Measurements from ENCODE around the gene CRKL. TPM values are rescaled to one million over a fixed set of nuclear protein-coding genes. Genes with fewer than 3 reads are reported as not detected.
"Not testable (repeated sequence)": the region's sequence is repeated elsewhere in the genome, so short reads cannot be mapped to it uniquely, and the experiment has no call there.

CRKL gene
- total RNA-seq, 1 donor from 2014 or later = 53.6 TPM

- TF ChIP-seq CTCF (conservative IDR thresholded peaks at IDR 0.05; ENCODE audit: low read depth, low read length) = no peak
- DNase-seq (ENCODE audit: low read depth) = no peak
- H3K4me3 ChIP-seq (ENCODE audit: low read depth, low read length) = no peak within 1 kb of the TSS
These were observed 49.9 kb downstream of the CRKL start, which contains the start of gene AIFM3 for GRCh38 chr22:20966883-20967696. Gene AIFM3, plus strand, starts transcription at chr22:20967255. Its CDS starts 690 bp downstream, at chr22:20967945.

GRCh38 chr22:20967697-20968211, 50.5 kb downstream of the CRKL start:
- no peak for DNase-seq (ENCODE audit: low read depth)
- TF ChIP-seq CTCF (conservative IDR thresholded peaks at IDR 0.05; ENCODE audit: low read depth, low read length) = no peak
- H3K4me3 ChIP-seq (ENCODE audit: low read depth, low read length) = no peak overlapping the region

- DNase-seq (ENCODE audit: low read depth) = no peak
- no peak overlapping the region for H3K4me3 ChIP-seq (ENCODE audit: low read depth, low read length)
- no peak for TF ChIP-seq CTCF (conservative IDR thresholded peaks at IDR 0.05; ENCODE audit: low read depth, low read length)
These were observed 51.2 kb downstream of the CRKL start for GRCh38 chr22:20968281-20968977.

- DNase-seq (ENCODE audit: low read depth) = no peak
- no peak overlapping the region for H3K4me3 ChIP-seq (ENCODE audit: low read depth, low read length)
- no peak for TF ChIP-seq CTCF (conservative IDR thresholded peaks at IDR 0.05; ENCODE audit: low read depth, low read length)
These were observed 53.9 kb downstream of the CRKL start for GRCh38 chr22:20970939-20971657.

GRCh38 chr22:20972014-20972694, 54.9 kb downstream of the CRKL start:
- DNase-seq (ENCODE audit: low read depth); H3K4me3 ChIP-seq (ENCODE audit: low read depth, low read length): not testable (repeated sequence)

GRCh38 chr22:20972933-20973577, 55.8 kb downstream of the CRKL start:
- DNase-seq (ENCODE audit: low read depth) = no peak
- no peak overlapping the region for H3K4me3 ChIP-seq (ENCODE audit: low read depth, low read length)
- TF ChIP-seq CTCF (conservative IDR thresholded peaks at IDR 0.05; ENCODE audit: low read depth, low read length) = no peak

Measured in epithelial cell of proximal tubule (primary cell).